RWPE2 (cell line): ENCODE data around the gene MTUS2.

Experiments
- ATAC-seq: fragments of 200-7000 bp; cut with Tn5 transposase; 3 replicates; pipeline ENCODE4 v1.9.1; 2021; ENCODE audit warnings: low read depth
- DNase-seq: peaks from one replicate; pipeline ENCODE4 v3.0.0-alpha.2; 2020; ENCODE audit warnings: low spot score
- H3K27ac ChIP-seq: fragments of 450-650 bp; 2 replicates; pipeline ENCODE4 v1.5.1; 2017; ENCODE audit warnings: mild to moderate bottlenecking; ENCODE audit not compliant: poor library complexity, severe bottlenecking
- H3K27me3 ChIP-seq: fragments of 250-450 bp; sonication (Bioruptor Pico); 2 replicates; pipeline ENCODE4 v1.5.1; 2021; ENCODE audit warnings: mild to moderate bottlenecking, moderate library complexity; ENCODE audit not compliant: insufficient read depth, poor library complexity, severe bottlenecking
- H3K36me3 ChIP-seq: fragments of 250-450 bp; sonication (Bioruptor Pico); 2 replicates; pipeline ENCODE4 v1.5.1; 2020; ENCODE audit warnings: low read depth, mild to moderate bottlenecking, moderate library complexity
- H3K4me1 ChIP-seq: fragments of 250-450 bp; sonication (Bioruptor Pico); 2 replicates; pipeline ENCODE4 v1.5.1; 2021; ENCODE audit warnings: mild to moderate bottlenecking, moderate library complexity; ENCODE audit not compliant: insufficient read depth, poor library complexity, severe bottlenecking
- H3K4me3 ChIP-seq: fragments of 250-450 bp; sonication (Bioruptor Pico); 2 replicates; pipeline ENCODE4 v1.5.1; 2021; ENCODE audit warnings: mild to moderate bottlenecking, moderate library complexity; ENCODE audit not compliant: severe bottlenecking
- H3K9me3 ChIP-seq: fragments of 250-450 bp; sonication (Bioruptor Pico); 2 replicates; pipeline ENCODE4 v1.5.1; 2021; ENCODE audit warnings: mild to moderate bottlenecking, moderate library complexity; ENCODE audit not compliant: severe bottlenecking
- TF ChIP-seq, protein P1 (sequence below): fragments of 450-650 bp; IDR thresholded peaks from one replicate; pipeline ENCODE4 v1.5.1; 2017; ENCODE audit warnings: mild to moderate bottlenecking, moderate library complexity; ENCODE audit not compliant: poor library complexity, severe bottlenecking

Gene MTUS2

GRCh38 chr13:29301027-29301426 lies 480.9 kb downstream of the MTUS2 start:
- H3K36me3 ChIP-seq = no peaks in the 10 kb centered on the region
- H3K27me3 ChIP-seq = no peaks in the 10 kb centered on the region
- ATAC-seq (no peak), DNase-seq (no peak)
- H3K4me1 ChIP-seq = no peaks in the 10 kb centered on the region
- no peak overlapping the region for H3K4me3 ChIP-seq
- TF ChIP-seq, protein P1, sequence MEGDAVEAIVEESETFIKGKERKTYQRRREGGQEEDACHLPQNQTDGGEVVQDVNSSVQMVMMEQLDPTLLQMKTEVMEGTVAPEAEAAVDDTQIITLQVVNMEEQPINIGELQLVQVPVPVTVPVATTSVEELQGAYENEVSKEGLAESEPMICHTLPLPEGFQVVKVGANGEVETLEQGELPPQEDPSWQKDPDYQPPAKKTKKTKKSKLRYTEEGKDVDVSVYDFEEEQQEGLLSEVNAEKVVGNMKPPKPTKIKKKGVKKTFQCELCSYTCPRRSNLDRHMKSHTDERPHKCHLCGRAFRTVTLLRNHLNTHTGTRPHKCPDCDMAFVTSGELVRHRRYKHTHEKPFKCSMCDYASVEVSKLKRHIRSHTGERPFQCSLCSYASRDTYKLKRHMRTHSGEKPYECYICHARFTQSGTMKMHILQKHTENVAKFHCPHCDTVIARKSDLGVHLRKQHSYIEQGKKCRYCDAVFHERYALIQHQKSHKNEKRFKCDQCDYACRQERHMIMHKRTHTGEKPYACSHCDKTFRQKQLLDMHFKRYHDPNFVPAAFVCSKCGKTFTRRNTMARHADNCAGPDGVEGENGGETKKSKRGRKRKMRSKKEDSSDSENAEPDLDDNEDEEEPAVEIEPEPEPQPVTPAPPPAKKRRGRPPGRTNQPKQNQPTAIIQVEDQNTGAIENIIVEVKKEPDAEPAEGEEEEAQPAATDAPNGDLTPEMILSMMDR = no peak
- H3K27ac ChIP-seq = no peak overlapping the region
- H3K9me3 ChIP-seq = no peaks in the 10 kb centered on the region

DNA sequence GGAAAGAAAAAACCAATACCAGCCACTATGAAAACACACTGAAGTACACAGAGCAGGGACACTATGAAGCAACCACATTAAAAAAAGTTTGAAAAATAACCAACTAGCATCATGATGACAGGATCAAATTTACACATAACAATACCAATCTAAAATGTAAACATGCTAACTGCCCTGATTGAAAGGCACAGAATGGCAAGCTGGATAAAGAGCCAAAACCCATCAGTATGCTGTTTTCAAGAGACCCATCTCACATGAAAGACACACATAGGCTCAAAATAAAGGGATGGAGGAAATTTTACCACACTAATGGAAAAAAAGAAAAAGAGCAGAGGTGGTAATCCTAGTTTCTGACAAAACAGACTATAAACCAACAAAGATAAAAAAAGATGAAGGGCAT lies 484.0 kb downstream of the MTUS2 start:
- TF ChIP-seq, protein P1 = no peak
- no peaks in the 10 kb centered on the region for H3K4me1 ChIP-seq
- H3K9me3 ChIP-seq = no peaks in the 10 kb centered on the region
- ATAC-seq = no peak
- no peak overlapping the region for H3K27ac ChIP-seq
- no peaks in the 10 kb centered on the region for H3K36me3 ChIP-seq
- no peaks in the 10 kb centered on the region for H3K27me3 ChIP-seq
- DNase-seq = no peak
- H3K4me3 ChIP-seq = no peak overlapping the region

GRCh38 chr13:29310806-29311205 lies 490.7 kb downstream of the MTUS2 start:
- H3K27ac ChIP-seq = no peak overlapping the region
- no peaks in the 10 kb centered on the region for H3K4me1 ChIP-seq
- TF ChIP-seq, protein P1 = no peak
- H3K9me3 ChIP-seq = no peaks in the 10 kb centered on the region
- no peak overlapping the region for H3K4me3 ChIP-seq
- no peaks in the 10 kb centered on the region for H3K27me3 ChIP-seq
- no peaks in the 10 kb centered on the region for H3K36me3 ChIP-seq
- ATAC-seq (no peak), DNase-seq (no peak)

DNA sequence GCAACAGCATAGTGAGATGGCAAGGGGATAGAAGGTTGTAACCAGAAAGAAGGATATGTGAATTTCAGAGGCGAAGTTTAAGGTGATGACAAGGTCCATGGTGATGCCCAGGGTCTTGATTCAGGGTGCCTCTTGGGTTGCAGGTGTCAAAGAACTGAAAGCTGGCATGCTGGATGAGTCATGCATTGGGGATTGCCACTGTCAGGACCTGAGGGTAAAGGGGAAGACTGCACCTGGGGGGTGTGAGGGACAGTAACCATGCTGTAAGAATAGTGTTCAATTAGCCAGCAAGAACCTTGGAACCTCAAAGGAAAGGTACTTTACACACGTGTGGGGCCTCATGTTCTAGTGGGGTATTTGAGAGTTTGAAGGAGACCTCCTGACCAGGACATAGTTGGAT lies 495.7 kb downstream of the MTUS2 start:
- no peaks in the 10 kb centered on the region for H3K27me3 ChIP-seq
- no peaks in the 10 kb centered on the region for H3K4me1 ChIP-seq
- no peak overlapping the region for H3K4me3 ChIP-seq
- TF ChIP-seq, protein P1 = no peak
- no peak overlapping the region for H3K27ac ChIP-seq
- ATAC-seq (no peak), DNase-seq (no peak)
- no peaks in the 10 kb centered on the region for H3K36me3 ChIP-seq
- no peaks in the 10 kb centered on the region for H3K9me3 ChIP-seq

DNA sequence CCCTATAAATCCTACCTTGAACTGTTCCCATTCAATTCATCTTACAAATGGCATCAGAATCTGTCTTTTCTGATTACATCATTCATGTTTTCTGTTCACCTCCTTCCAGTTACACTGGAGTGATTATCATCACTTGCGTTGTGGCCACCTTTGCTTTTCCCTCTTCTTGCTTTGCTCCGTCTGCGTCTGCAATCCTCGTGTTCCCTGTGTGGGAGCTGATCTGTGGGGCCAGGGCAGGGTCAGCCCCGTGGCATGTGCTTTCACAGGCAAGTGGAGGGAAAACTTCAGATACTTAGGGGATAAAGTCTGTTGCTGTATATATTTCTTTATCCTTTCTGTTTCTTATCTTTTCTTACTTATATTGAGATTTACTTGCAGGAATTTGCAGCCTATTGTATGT lies 497.7 kb downstream of the MTUS2 start:
- Histone ChIP-seq H3K4me1 (no peaks in the 10 kb centered on the region), H3K27ac (no peak overlapping the region), H3K27me3 (no peaks in the 10 kb centered on the region), H3K9me3 (no peaks in the 10 kb centered on the region), H3K4me3 (no peak overlapping the region), H3K36me3 (no peaks in the 10 kb centered on the region)
- DNase-seq = no peak
- no peak for ATAC-seq
- TF ChIP-seq, protein P1 = no peak
